ENCODE results near the gene FBXL17. TPM values are rescaled to one million over a fixed set of nuclear protein-coding genes. Genes with fewer than 3 reads are reported as not detected.

The FBXL17 gene
- polyA plus RNA-seq, 1 experiment: 5.3 TPM

DNA sequence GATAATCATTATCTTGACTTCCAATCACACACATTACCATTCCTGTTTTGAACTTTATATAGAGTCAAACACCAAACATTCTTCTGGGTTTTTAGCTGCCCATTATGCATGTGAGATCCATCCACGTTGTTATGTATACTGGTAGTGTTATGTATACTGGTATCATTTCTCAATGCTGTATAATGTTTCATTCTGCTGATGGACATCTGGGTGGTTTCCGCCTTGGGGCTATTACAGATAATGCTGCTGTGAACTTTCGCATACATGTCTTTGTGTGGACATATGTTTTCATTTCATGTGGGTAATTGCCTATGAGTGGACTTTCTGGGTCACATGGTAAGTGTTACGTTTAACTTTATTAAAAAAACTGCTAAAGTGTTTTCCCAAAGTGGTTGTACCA lies 493.4 kb downstream of the FBXL17 start:
- TF ChIP-seq, protein P1, sequence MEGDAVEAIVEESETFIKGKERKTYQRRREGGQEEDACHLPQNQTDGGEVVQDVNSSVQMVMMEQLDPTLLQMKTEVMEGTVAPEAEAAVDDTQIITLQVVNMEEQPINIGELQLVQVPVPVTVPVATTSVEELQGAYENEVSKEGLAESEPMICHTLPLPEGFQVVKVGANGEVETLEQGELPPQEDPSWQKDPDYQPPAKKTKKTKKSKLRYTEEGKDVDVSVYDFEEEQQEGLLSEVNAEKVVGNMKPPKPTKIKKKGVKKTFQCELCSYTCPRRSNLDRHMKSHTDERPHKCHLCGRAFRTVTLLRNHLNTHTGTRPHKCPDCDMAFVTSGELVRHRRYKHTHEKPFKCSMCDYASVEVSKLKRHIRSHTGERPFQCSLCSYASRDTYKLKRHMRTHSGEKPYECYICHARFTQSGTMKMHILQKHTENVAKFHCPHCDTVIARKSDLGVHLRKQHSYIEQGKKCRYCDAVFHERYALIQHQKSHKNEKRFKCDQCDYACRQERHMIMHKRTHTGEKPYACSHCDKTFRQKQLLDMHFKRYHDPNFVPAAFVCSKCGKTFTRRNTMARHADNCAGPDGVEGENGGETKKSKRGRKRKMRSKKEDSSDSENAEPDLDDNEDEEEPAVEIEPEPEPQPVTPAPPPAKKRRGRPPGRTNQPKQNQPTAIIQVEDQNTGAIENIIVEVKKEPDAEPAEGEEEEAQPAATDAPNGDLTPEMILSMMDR (IDR thresholded peaks at IDR 0.05; ENCODE audit: insufficient read depth, low read depth, low read length): no peak
- POLR2A ChIA-PET: no interaction called here

GRCh38 chr5:107887166-107887943 lies 494.5 kb downstream of the FBXL17 start:
- Histone ChIP-seq H3K27me3 (ENCODE audit: control insufficient read depth, insufficient read depth, low read length) (no peaks in the 10 kb centered on the region), H3K4me3 (ENCODE audit: low read depth, low read length) (no peak overlapping the region), H3K36me3 (ENCODE audit: control insufficient read depth, insufficient read depth, low read length) (no peaks in the 10 kb centered on the region)
- DNase-seq (ENCODE audit: low read depth): no peak
- TF ChIP-seq, protein P1 (IDR thresholded peaks at IDR 0.05; ENCODE audit: insufficient read depth, low read depth, low read length): no peak
- ChIA-PET CTCF (no interaction called here), POLR2A (interaction anchor here (0.5 kb wide), 1 partner anchor 12 kb away, joined by 10 read pairs; no protein-coding TSS in a partner anchor)

More for the DNA sequence above, 493.4 kb downstream of the FBXL17 start:
- Histone ChIP-seq H3K4me3 (ENCODE audit: low read depth, low read length) (no peak overlapping the region), H3K27me3 (ENCODE audit: control insufficient read depth, insufficient read depth, low read length) (no peaks in the 10 kb centered on the region), H3K36me3 (ENCODE audit: control insufficient read depth, insufficient read depth, low read length) (no peaks in the 10 kb centered on the region)
- DNase-seq (ENCODE audit: low read depth): no peak
- CTCF ChIA-PET: no interaction called here

- H3K27me3 ChIP-seq (ENCODE audit: control insufficient read depth, insufficient read depth, low read length): no peaks in the 10 kb centered on the region
- ChIA-PET CTCF (interaction anchor here (0.9 to 1.0 kb wide), 2 partner anchors 14 to 27 kb away, joined by 4 read pairs; no protein-coding TSS in a partner anchor), POLR2A (no interaction called here)
- no peak overlapping the region for H3K4me3 ChIP-seq (ENCODE audit: low read depth, low read length)
- no peaks in the 10 kb centered on the region for H3K36me3 ChIP-seq (ENCODE audit: control insufficient read depth, insufficient read depth, low read length)
- DNase-seq (ENCODE audit: low read depth): no peak
- TF ChIP-seq, protein P1 (IDR thresholded peaks at IDR 0.05; ENCODE audit: insufficient read depth, low read depth, low read length): no peak
Measured at GRCh38 chr5:107885601-107886000, 496.3 kb downstream of the FBXL17 start.

- no peaks in the 10 kb centered on the region for H3K27me3 ChIP-seq (ENCODE audit: control insufficient read depth, insufficient read depth, low read length)
- no peaks in the 10 kb centered on the region for H3K36me3 ChIP-seq (ENCODE audit: control insufficient read depth, insufficient read depth, low read length)
- no peak overlapping the region for H3K4me3 ChIP-seq (ENCODE audit: low read depth, low read length)
- POLR2A ChIA-PET: no interaction called here
- DNase-seq (ENCODE audit: low read depth): no peak
- TF ChIP-seq, protein P1 (IDR thresholded peaks at IDR 0.05; ENCODE audit: insufficient read depth, low read depth, low read length): no peak
- CTCF ChIA-PET: interaction anchor here (1.6 kb wide), 1 partner anchor 12 kb away, joined by 4 read pairs; no protein-coding TSS in a partner anchor
Measured at GRCh38 chr5:107884871-107885270, 497.0 kb downstream of the FBXL17 start.

DNA sequence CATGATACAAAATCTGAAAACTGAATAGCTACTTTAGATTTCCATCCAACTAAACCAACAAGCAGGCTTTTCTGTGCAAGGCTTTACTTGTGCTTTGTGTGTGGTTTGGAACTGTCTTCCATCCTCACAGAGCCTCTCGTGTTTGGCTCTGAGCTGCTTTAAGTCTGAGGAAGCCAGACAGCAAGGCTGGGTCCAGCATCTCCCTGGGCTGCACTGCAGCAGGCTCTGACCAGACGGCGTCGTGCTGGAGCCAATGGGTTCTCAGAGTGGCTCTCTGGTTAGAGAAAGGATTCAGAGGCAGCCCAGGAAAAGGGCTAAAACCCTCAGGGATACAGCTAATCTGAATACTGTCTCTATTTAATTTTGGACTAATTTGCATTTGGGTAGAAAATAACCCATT lies 503.2 kb downstream of the FBXL17 start:
- Histone ChIP-seq H3K27me3 (ENCODE audit: control insufficient read depth, insufficient read depth, low read length) (no peaks in the 10 kb centered on the region), H3K36me3 (ENCODE audit: control insufficient read depth, insufficient read depth, low read length) (no peaks in the 10 kb centered on the region), H3K4me3 (ENCODE audit: low read depth, low read length) (no peak overlapping the region)
- TF ChIP-seq, protein P1 (IDR thresholded peaks at IDR 0.05; ENCODE audit: insufficient read depth, low read depth, low read length): no peak
- DNase-seq (ENCODE audit: low read depth): no peak
- ChIA-PET POLR2A (no interaction called here), CTCF (no interaction called here)
